ENCODE measurements around the gene PKP2. TPM values are rescaled to one million over a fixed set of nuclear protein-coding genes. Genes with fewer than 3 reads are reported as not detected.

Gene PKP2
- polyA plus RNA-seq = 0.42 and 0.48 TPM in 2 replicates

DNA sequence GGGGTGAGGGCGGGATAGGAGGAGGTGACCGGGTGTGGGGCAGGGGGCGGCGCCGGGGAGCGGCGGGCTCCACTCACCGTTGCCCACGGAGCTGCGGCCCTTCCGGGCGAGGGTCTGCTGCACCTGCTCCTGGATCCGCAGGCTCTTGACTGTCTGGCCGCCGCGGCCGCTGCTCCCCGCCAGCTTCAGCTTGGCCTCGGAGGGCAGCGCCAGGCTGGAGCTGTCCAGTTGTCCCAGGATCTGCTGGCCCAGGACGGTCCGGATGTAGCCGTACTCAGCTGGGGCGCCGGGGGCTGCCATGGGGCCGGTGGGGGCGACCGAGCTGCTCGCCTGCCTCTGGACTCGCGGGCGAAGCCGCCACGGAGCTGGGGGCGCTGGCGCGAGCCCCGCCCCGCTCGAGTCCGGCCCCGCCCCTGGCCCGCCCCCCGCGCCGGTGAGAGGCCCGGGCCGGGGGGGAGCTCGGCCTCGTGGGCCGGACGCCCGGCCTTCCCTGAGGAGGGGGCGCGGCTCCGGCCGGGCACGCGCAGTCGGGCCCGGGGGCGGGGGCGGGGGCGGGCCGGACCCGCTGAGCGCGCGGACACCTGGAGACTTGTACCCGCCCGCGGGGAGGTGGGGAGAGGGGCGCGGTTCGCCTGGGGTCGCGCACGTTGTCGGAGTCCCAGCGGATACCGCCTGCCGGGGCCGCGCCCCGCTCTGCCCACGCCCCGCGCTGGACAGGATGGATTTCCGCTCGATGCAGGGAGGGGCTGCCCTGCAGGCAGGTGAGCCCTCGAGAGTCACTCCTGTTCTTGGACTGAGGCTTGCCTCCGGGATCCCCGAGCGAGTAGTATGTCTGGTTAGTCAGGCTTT, at the start of gene PKP2:
PKP2 (minus strand) TSS at position 346 of the 849 bp plus-strand sequence; CDS start at position 300, 46 bp downstream.

DNA sequence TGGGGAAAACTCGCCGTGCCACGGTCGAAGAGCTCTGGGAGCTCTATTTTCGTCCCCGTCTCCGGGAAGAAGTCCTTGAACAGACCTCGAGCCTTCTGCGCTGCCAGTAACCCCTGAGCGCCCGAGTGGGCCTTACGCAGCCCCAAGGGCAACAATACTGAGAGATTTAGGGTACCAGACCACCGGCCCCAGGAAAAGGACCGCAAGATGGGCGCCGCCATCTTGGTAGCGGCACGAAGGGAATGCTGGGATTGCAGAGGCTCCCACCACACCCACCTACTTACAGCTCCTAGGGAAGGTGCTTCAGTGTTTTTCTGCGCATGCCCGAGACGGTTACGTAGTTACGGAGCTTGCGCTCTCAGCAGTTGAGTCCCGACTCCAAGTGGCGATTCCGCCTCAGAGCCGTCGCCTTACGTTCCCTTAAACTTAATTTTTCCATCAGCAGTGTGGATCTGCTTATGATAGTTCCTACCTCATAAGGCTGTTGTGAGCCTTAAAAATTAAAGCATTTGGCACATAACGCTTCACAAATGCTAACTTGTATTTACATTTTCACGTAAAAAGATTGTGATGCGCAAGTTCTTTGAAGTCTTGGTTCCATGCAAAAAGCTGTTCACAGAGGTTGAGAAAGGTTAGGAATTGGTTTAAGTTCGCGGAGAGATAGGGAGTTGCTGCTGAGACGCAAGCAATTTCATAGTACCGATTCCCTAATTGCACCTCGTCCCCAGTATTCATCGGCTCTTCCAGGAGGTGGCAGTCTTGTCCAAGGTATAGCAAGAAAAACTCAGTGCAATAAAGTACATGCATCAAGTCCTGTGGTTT, 140.7 kb downstream of the PKP2 start, which contains the start of gene YARS2:
YARS2 (minus strand) TSS at position 244 of the 822 bp plus-strand sequence; CDS start at position 221, 23 bp downstream.

Other genes with a start within 250 kb of the PKP2 start
- 144 and 163 TPM in 2 replicates for gene DNM1L, start 217.5 kb downstream of the PKP2 start, polyA plus RNA-seq
- 13.2 and 15.5 TPM in 2 replicates for gene YARS2, start 140.9 kb downstream of the PKP2 start, polyA plus RNA-seq